ENCODE measurements around the gene ASNS. TPM values are rescaled to one million over a fixed set of nuclear protein-coding genes. Genes with fewer than 3 reads are reported as not detected.

The ASNS gene
- total RNA-seq, 1 donor from 2014 or later = 21.2 TPM

DNA sequence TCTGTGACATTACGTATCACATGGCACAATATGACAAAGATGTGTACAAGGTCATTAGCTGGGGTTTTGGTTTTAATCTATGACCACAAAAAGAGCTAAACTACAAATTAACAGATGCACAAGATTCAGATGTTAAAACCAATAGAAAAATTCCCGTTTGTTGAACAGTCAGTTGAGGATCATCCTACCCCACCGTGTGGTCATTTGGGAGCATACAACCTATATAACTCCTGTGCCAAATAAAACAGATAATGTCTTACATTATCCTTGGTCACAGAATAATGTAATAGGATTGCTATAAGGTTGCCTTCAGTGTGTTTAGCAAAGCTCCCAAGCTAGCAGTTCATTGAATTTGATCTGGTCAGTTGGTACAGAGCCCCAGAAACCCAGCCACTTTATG lies 28.2 kb downstream of the ASNS start:
- no peak for DNase-seq (ENCODE audit: extremely low read depth, low read depth, low spot score)

DNA sequence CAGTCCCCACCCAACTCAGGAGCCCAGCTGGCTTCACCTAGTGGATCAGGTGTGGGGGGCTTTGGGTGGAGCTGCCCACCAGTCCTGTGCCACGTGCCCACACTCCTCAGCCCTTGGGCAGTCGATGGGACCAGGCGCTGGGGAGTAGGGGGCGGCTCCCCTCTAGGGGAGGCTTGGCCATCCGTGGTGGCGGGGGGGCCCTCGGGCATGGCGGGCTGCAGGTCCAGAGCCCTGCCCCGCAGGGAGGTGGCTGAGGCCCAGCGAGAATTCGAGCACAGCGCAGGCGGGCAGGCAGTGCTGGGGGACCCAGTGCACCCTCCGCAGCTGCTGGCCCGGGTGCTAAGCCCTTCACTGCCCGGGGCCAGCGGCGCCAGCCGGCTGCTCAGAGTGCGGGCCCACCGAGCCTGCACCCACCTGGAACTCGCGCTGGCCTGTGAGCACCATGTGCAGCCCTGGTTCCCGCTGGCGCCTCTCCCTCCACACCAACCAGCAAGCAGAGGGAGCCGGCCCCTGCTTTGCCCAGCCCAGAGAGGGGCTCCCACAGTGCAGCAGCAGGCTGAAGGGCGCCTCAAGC lies 29.3 kb downstream of the ASNS start:
- no peak for DNase-seq (ENCODE audit: extremely low read depth, low read depth, low spot score)

DNA sequence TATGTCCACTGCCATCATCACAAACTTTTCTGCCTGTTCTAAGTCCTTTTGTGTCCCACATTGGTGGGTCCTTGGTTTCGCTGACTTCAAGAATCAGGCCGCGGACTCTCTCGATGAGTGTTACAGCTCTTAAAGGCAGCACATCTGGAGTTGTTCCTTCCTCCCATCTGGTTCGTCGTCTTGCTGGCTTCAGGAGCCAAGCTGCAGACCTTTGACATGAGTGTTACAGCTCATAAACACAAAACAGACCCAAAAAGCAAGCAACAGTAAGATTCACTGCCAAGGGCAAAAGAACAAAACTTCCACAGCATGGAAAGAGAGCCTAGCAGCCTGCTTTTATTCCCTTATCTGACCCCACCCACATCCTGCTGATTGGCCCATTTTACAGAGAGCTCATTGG lies 30.2 kb downstream of the ASNS start:
- no peak for DNase-seq (ENCODE audit: extremely low read depth, low read depth, low spot score)

DNA sequence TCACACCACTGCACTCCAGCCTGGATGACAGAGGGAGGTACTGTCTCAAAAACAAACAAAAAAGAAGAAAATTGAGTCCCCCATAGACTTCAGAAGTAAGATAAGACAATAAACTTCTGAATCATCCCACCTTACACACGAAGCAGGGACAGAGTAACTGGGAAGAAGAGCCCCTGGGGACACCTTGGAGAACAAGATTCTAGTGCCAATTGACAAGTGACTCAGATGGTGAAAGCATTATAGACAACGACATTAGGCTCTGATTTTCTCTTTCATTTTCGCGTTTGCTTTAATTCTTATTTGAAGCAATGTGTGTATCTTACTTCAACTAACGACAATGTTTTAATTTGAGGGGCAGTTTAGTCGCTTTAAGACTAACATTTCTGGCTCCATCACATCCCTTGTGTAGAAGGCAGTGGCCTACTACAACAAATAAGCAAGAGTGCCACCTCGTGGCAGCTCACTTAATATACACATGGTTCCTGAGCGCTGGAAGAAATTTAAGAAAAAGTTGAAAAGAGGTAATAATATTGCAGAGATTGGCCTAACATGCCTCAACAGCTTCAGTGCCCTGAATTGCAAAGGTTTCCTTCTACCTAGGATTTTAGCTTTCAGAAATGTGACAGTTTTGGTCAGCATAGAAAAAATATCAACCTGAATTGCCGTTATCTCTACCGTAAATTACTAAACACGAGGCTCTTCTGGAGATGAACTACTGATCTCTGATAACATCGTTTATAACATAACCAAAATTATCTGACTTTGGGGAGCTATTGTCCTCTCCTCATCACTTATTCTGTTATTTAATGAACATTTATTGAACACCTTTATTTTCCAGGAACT lies 36.7 kb downstream of the ASNS start:
- DNase-seq (ENCODE audit: extremely low read depth, low read depth, low spot score) = peak; percentile 23

DNA sequence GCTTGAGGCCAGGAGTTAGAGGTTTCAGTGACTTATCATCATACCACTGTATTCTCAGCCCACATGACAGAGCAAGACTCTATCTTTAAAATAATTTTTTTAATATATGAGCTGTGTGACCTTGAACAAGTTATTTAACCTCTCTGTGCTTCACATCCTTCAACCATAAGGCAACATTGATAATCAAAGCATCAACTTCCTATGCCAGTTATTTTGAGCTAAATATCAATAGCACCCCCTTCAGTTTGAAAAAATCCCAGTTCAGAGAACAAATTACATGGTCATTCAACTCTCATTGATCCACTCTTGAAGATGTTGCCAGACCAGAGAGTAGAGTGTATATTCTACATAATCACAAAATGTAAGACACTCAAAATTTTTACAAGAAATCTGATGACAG lies 53.0 kb downstream of the ASNS start:
- no peak for DNase-seq (ENCODE audit: extremely low read depth, low read depth, low spot score)

DNA sequence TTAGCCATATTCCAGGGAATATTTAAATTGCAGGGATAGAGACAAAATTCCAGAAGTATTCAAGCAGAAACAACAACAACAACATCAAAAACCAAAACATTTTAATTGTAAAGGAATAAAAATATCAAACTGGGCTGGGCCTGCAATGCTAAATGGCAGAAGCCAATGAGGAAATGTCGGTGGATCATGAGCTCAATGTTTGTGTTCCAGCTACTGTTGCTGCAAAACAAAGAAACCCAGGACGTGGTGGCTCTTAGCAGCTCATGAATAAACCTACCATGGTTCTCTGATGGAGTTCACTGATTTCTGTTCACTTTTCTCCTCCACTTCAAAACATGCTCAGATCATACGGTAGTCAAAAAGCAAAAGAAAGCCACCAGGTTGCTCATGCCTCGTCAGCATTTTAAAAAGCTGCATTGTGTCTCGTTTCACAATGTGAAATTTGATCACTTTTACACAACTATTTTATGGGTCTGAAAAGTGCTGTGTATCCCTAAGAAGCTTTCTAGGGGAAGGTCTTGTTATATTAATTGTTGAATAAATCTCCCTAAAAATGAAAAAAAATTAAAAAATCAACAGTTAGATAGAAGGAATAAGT lies 54.0 kb downstream of the ASNS start:
- DNase-seq (ENCODE audit: extremely low read depth, low read depth, low spot score) = no peak

Other genes with a start within 250 kb of the ASNS start
- gene TAC1, start 140.3 kb downstream of the ASNS start, total RNA-seq = not detected in 2 replicates
- not detected in 2 replicates for gene OCM2, start 117.8 kb upstream of the ASNS start, total RNA-seq
- gene LMTK2, start 234.5 kb upstream of the ASNS start, total RNA-seq = 13.6 and 14.6 TPM in 2 replicates

Data from glomerular endothelial cell (primary cell).